GM20000 (cell line): ENCODE data around the gene SMIM8.

ENCODE experiments used
- DNase-seq: peaks from one replicate; pipeline ENCODE4 v3.0.0; 2012; ENCODE audit warnings: low spot score
- TF ChIP-seq, protein P1 (sequence below): IDR thresholded peaks from 2 replicates; pipeline ENCODE4 v1.5.1; 2012; ENCODE audit warnings: mild to moderate bottlenecking, control low read depth; ENCODE audit errors: extremely low read depth, missing control alignments

Gene SMIM8

DNA sequence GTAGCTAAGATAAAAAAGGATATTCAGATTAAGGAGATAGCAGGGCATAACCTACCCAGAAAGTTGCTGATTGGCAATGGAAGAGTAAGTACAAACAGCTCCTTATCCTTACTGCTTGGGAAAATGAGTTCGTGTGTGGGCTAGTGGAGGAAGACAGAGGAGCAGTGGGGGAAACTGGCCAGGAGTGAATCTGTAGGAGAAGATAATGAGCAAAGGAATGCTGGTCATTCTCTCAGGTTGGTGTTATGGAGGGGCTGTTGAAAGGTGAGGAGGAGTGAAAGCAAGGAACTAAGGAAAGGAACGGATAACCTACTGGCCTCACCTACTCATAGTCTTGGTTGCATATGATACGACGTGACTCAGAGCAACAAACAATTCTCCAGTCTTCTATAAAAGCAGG is 14.0 kb downstream of the SMIM8 start:
- TF ChIP-seq, protein P1, sequence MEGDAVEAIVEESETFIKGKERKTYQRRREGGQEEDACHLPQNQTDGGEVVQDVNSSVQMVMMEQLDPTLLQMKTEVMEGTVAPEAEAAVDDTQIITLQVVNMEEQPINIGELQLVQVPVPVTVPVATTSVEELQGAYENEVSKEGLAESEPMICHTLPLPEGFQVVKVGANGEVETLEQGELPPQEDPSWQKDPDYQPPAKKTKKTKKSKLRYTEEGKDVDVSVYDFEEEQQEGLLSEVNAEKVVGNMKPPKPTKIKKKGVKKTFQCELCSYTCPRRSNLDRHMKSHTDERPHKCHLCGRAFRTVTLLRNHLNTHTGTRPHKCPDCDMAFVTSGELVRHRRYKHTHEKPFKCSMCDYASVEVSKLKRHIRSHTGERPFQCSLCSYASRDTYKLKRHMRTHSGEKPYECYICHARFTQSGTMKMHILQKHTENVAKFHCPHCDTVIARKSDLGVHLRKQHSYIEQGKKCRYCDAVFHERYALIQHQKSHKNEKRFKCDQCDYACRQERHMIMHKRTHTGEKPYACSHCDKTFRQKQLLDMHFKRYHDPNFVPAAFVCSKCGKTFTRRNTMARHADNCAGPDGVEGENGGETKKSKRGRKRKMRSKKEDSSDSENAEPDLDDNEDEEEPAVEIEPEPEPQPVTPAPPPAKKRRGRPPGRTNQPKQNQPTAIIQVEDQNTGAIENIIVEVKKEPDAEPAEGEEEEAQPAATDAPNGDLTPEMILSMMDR, result no peak
- no peak for DNase-seq

DNA sequence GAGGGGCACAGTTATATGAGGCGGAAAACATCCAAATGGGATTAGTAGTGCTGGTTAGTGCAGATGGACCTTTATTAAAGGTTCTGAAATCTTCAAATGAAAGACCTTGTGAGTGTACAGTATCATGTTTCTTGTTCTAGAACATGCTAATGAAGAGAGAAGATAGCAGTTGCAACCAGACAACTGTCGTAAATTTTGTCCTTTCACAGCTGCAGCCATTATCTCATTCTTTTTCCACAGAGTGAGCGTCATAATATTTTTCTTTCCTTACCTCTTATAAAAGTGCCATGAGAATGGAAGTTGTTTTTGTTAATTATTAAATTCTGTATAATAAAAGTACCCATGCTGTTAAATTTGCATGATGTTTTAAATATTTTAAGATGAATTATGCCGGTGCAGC is 17.8 kb downstream of the SMIM8 start:
- no peak for DNase-seq

DNA sequence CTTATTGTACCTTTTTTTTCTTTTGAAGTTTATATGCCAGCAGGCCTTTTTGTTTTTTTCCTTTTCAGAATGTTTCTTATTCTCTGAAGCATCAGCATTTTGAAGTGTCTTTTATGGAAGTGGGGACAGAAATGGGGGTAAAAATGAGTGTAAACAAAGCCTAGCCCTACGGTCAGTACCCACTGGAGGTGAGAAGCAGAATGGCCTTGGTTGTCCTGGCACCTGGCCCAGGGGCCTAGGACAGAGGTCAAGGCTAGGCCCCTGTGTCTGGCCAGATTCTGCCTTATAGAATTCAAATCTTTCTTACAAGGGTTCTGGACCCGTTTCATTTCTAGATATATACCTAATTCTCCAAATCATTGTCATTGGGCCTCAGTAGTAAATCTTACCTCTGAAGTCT is 18.8 kb downstream of the SMIM8 start:
- no peak for DNase-seq
- TF ChIP-seq, protein P1, result no peak

More for the DNA sequence above, 17.8 kb downstream of the SMIM8 start:
- TF ChIP-seq, protein P1, result no peak

DNA sequence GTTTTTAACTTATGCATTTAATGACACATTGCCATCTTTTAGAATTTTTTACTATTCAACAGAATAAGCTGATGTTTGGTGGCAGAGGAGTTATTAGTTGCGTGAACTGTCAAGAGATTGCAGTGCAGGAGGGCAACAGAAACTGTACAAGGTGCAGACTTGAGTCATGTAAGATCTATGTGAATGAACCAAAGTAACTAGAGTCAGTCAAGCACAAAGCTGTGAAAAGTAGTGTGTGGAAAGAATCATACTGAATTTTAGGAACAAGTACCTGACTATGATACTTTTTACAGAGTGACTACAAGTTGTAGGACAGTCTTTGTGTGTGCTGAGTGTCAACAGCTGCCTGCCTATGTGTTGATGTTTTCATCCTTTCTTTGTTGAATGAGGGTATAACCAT is 19.5 kb downstream of the SMIM8 start:
- TF ChIP-seq, protein P1, result no peak
- DNase-seq, result peak; percentile 23

DNA sequence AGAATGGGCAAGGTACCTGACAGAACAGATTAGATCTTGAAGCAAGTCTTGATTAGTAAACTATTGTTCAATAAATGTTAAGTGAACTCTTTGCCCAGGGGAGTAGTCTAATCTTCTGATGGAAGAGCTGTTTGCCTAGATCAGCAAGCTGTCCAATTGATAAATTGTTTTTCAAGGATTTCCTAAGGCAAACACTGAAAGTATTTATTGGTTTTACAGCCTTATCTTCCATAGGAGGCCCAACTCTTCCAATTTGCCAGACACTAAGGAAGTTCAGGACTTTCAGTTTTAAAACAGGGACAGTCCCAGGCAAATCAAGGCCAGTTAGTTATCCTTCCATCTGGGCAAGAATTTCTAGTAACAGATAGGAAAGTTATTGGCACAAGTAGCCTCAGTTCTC is 20.4 kb downstream of the SMIM8 start:
- TF ChIP-seq, protein P1, result no peak
- no peak for DNase-seq

DNA sequence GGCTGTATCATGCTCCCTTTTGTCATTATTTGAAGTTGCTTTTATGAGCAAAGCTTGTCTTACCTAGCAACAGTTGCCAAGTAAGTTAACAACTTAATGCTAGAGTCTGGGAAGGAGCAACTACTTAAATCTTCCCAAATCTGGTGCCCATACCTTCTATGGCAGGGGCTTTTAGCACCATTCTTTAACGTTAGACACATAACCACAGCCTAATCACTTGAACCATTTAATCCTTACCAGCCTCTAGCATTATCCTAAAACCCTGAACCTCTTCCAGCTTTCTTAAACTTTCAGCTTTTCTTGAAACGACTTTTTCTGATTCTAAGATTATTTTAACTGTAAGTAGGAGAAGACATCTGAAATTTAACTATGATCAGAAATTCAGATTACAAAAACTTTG is 22.3 kb downstream of the SMIM8 start, which contains the start of gene C6orf163:
Gene C6orf163, plus strand, starts transcription at position 83 of the 400 bp plus-strand sequence. Its CDS starts 287 bp downstream, at position 370.
- DNase-seq, result no peak
- TF ChIP-seq, protein P1, result no peak

DNA sequence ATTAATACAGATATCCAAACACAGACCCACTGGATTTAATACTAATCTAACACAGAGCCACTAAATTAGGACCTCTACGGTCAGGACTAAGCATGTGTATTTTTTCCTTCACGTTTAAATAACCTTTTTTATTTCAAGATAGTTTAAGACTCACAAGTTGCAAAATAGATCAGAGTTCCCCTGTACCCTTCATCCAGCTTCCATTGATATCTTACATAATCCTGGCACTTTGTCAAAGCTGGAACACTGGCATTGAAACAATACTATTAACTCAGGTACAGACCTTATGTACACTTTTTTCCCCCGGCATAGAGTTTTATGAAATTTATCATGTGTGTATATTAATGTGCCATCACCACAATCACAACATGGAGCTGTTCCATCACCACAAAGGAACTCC is 24.3 kb downstream of the SMIM8 start:
- no peak for DNase-seq
- TF ChIP-seq, protein P1, result no peak

DNA sequence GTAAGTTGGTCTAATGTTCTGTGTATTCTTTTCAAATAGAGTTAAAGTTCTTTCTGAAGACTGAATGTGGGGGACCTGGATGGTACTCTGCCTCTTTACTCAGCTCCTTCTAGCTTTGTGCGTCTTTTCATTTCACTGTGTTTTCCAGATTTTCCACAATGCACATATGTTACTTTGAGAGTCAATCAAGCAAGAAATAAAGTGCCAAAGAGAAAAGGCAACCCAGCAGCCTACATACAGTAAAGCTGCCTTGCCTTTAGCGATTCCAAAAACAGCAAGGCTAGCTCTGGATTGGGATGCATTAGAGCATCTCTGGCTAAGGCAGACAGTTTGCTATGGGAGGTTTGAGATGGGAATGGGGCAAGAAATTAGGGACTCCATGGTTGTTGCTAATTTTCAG is 27.5 kb downstream of the SMIM8 start:
- no peak for DNase-seq

More for the DNA sequence above, 27.5 kb downstream of the SMIM8 start:
- TF ChIP-seq, protein P1, result no peak
